Measurements from ENCODE around the gene ASXL1. TPM values are rescaled to one million over a fixed set of nuclear protein-coding genes. Genes with fewer than 3 reads are reported as not detected.
A peak's percentile ranks its signal among the peaks of the same experiment; 100 is the strongest.
"Not testable (repeated sequence)": the region's sequence is repeated elsewhere in the genome, so short reads cannot be mapped to it uniquely, and the experiment has no call there.

The ASXL1 gene
- total RNA-seq, 1 donor from 2014 or later: 140 TPM

DNA sequence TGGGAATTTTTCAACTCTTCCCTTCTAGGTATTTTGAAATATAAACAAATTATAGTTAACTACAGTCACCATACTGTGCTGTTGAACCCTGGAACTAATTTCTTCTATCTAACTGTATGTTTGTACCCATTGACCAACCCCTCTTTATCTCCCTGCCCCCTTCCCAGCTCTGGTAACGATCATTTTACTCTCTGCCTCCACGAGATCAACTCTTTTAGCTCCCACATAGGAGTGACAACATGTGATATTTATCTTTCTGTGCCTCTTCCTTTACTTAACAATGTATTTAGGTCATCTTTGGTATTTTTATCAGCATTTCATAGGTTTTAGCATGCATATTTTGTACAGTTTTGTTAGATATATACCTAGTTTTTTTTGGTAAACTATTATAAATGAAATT lies 45.9 kb downstream of the ASXL1 start:
- Mint-ChIP-seq H3K36me3 (ENCODE audit: low read depth) (peaks cover 12% of the 10 kb centered on the region), H3K27ac (ENCODE audit: unreplicated experiment) (no peak overlapping the region), H3K4me1 (no peaks in the 10 kb centered on the region), H3K4me3 (no peak overlapping the region), H3K9me3 (no peaks in the 10 kb centered on the region), H3K27me3 (ENCODE audit: low read depth) (no peaks in the 10 kb centered on the region)
- TF ChIP-seq, protein P1, sequence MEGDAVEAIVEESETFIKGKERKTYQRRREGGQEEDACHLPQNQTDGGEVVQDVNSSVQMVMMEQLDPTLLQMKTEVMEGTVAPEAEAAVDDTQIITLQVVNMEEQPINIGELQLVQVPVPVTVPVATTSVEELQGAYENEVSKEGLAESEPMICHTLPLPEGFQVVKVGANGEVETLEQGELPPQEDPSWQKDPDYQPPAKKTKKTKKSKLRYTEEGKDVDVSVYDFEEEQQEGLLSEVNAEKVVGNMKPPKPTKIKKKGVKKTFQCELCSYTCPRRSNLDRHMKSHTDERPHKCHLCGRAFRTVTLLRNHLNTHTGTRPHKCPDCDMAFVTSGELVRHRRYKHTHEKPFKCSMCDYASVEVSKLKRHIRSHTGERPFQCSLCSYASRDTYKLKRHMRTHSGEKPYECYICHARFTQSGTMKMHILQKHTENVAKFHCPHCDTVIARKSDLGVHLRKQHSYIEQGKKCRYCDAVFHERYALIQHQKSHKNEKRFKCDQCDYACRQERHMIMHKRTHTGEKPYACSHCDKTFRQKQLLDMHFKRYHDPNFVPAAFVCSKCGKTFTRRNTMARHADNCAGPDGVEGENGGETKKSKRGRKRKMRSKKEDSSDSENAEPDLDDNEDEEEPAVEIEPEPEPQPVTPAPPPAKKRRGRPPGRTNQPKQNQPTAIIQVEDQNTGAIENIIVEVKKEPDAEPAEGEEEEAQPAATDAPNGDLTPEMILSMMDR (conservative IDR thresholded peaks at IDR 0.05): no peak
- DNase-seq (ENCODE audit: low read depth, low spot score): no peak

DNA sequence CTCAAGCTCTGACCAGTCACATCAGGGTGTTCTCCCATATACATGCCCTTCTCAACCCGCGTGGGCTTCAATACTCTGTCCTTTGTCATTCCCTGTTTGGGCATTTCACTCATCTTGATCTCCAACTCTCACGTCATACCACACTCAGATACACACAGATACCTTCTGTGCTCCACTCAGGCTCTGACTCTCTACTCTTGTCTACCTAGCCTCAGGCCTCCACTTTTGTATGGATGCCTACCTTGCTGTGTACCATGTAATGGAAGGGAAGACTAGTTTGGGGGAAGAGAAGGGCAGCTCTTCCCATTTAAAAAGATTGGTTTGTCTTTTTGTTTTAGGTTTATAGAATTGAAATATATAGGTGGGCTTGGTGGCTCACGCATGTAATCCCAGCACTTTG lies 48.6 kb downstream of the ASXL1 start:
- Mint-ChIP-seq H3K4me3 (no peak overlapping the region), H3K36me3 (ENCODE audit: low read depth) (peaks cover 4% of the 10 kb centered on the region), H3K4me1 (no peaks in the 10 kb centered on the region), H3K27ac (ENCODE audit: unreplicated experiment) (no peak overlapping the region), H3K27me3 (ENCODE audit: low read depth) (no peaks in the 10 kb centered on the region), H3K9me3 (no peaks in the 10 kb centered on the region)
- TF ChIP-seq, protein P1 (conservative IDR thresholded peaks at IDR 0.05): no peak
- DNase-seq (ENCODE audit: low read depth, low spot score): no peak

DNA sequence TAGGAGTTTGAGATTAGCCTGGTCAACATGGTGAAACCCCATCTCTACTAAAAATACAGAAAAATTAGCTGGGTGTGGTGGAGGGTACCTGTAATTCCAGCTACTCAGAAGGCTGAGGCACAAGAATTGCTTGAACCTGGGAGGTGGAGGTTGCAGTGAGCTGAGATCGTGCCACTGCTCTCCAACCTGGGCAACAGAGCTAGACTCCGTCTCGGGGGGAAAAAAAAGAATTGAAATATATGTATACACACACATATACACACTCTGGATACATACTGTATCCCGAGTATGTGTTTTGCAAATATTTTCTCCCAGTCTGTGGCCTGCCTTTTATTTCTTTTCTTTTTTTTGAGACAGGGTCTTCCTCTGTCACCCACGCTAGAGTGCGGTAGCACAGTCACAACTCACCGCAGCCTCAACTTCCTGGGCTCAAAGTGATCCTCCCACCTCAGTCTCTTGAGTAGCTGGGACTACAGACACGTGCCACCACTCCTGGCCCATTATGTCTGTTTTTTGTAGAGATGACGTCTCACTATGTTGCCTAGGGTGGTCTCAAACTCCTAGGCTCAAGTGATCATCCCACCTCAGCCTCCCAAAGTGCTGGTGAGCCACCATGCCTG lies 49.1 kb downstream of the ASXL1 start:
- not testable (repeated sequence) for H3K36me3 Mint-ChIP-seq (ENCODE audit: low read depth); H3K27ac Mint-ChIP-seq (ENCODE audit: unreplicated experiment); H3K27me3 Mint-ChIP-seq (ENCODE audit: low read depth); H3K4me3 Mint-ChIP-seq; DNase-seq (ENCODE audit: low read depth, low spot score); H3K9me3 Mint-ChIP-seq; H3K4me1 Mint-ChIP-seq

DNA sequence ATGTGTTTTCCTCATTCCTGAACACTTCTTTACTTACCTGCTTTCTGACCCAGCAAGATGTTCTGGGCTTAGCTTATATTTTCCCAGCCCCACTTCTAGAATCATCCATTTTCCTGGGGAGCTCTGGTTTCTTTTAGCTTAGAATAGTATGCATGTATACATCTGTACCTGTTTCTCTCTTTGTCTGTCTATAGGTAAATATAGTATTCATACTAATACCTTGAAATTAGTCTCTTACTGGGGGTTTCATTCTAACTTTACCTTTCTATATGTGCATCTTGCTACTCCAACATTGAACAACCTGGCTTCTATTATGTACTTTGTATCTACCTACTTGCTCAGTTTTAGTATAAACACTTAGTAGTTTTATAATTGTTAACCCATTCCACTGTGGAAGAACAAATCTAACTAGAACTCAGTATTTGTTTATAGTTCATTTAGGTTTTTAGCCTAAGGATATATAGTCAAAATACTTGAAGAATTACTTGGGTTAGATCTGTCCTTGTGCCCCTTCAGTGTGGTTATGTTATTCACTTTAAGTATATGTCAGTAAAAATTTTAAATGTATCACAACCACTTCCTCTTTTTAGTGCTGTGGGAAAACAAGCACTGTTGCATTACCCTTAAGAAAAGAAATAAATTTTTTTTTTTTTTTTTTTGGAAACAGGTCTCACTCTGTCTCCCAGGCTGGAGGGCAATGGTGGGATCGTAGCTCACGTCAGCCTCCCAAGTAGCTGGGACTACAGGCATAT lies 54.0 kb downstream of the ASXL1 start:
- peaks cover 10% of the 10 kb centered on the region for H3K4me1 Mint-ChIP-seq
- no peaks in the 10 kb centered on the region for H3K27me3 Mint-ChIP-seq (ENCODE audit: low read depth)
- H3K9me3 Mint-ChIP-seq: no peaks in the 10 kb centered on the region
- no peak for DNase-seq (ENCODE audit: low read depth, low spot score)
- no peaks in the 10 kb centered on the region for H3K36me3 Mint-ChIP-seq (ENCODE audit: low read depth)
- no peak overlapping the region for H3K27ac Mint-ChIP-seq (ENCODE audit: unreplicated experiment)
- H3K4me3 Mint-ChIP-seq: no peak overlapping the region
- TF ChIP-seq, protein P1 (conservative IDR thresholded peaks at IDR 0.05): no peak

DNA sequence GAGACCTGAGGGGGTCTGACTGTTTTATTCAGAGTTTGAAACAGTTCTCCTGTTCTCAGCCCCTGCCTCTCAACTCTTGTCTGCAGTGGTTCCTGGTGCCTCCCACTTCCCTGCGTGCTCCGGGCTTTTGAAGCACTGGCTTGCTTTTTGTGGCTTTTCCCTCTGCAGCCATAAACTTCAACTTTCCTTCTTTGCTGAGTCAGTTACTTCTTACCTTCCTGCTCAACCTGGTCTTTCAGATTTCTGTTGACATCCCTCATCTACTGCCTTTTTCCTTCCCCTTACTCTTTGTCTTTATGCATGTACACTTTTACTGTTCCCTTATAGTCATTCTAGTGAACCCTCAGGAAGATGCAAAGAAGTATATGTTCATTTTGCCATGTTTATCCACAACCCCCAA lies 57.4 kb downstream of the ASXL1 start:
- TF ChIP-seq, protein P1 (conservative IDR thresholded peaks at IDR 0.05): no peak
- peaks cover 14% of the 10 kb centered on the region for H3K4me1 Mint-ChIP-seq
- DNase-seq (ENCODE audit: low read depth, low spot score): no peak
- peak overlapping the region; percentile 1 for H3K27ac Mint-ChIP-seq (ENCODE audit: unreplicated experiment)
- no peaks in the 10 kb centered on the region for H3K9me3 Mint-ChIP-seq
- H3K4me3 Mint-ChIP-seq: no peak overlapping the region
- H3K36me3 Mint-ChIP-seq (ENCODE audit: low read depth): peaks cover 2% of the 10 kb centered on the region
- H3K27me3 Mint-ChIP-seq (ENCODE audit: low read depth): no peaks in the 10 kb centered on the region

DNA sequence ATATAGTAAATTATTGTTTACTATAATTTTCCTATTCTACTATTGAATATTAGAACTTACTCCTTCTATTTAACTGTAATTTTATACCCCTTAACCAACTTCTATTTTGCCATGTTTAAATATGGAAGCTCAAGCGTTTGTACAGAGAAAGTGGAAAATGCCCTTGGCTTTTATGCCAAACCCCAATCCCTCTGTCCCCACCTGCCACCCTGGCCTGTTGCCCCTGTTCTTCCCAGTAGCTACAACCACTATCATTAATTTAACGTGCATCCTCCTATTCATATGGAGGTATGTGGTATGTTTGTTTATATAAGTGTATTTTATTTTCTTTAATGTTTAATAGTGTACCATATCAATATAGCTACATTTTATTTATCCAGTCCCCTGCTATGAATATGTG lies 58.1 kb downstream of the ASXL1 start:
- no peak overlapping the region for H3K4me3 Mint-ChIP-seq
- no peaks in the 10 kb centered on the region for H3K9me3 Mint-ChIP-seq

More for the DNA sequence above, 58.1 kb downstream of the ASXL1 start:
- no peak for DNase-seq (ENCODE audit: low read depth, low spot score)
- H3K27me3 Mint-ChIP-seq (ENCODE audit: low read depth): no peaks in the 10 kb centered on the region
- peaks cover 2% of the 10 kb centered on the region for H3K36me3 Mint-ChIP-seq (ENCODE audit: low read depth)
- H3K27ac Mint-ChIP-seq (ENCODE audit: unreplicated experiment): no peak overlapping the region
- peaks cover 16% of the 10 kb centered on the region for H3K4me1 Mint-ChIP-seq
- TF ChIP-seq, protein P1 (conservative IDR thresholded peaks at IDR 0.05): no peak
